Measurements from ENCODE around the gene KCTD1. TPM values are rescaled to one million over a fixed set of nuclear protein-coding genes. Genes with fewer than 3 reads are reported as not detected.

Gene KCTD1
- total and polyA plus RNA-seq, 8 donors: 12.1 to 21.7 (median 16.8) TPM

DNA sequence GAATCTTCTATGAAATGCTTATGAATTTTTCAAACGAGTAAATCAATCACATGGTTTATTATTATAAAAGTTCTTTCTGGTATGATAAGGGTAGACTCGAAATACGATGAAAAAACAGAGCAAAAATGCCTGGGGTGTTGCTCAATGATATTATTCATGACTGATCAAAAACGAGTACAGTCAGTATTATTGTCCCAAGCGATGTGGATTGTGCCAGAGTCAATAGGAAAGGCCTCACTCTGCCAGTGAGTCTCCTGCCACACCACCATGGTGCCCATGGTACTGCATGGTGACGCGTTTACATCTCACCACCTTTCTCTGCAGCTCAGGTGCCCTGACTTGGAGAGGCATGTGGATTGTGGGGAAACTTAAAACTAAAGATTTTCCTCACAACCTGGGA, 58.5 kb downstream of the KCTD1 start:
- ATAC-seq: no peak
- H3K4me3 ChIP-seq: no peak overlapping the region

DNA sequence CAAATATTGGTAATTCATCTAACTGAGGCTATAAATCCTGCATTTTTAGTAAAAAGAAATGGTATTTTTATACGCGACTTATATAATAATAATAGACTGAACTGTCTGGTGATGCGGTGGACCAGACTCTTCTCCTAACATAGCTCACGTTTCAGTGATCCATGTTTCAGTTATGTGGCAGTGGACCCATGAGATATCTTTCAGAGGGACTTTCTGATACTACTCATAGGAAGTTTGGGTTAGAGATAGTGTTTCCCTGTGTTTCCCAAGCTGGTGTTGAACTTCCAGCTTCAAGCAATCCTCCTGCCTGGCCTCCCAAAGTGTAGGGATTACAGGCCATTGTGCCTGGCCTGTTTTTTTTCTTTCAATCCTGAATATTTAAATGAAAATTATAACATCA, 59.2 kb downstream of the KCTD1 start:
- intact Hi-C loops (cut with DNase I): no loop called here
- TF ChIP-seq, protein P1, sequence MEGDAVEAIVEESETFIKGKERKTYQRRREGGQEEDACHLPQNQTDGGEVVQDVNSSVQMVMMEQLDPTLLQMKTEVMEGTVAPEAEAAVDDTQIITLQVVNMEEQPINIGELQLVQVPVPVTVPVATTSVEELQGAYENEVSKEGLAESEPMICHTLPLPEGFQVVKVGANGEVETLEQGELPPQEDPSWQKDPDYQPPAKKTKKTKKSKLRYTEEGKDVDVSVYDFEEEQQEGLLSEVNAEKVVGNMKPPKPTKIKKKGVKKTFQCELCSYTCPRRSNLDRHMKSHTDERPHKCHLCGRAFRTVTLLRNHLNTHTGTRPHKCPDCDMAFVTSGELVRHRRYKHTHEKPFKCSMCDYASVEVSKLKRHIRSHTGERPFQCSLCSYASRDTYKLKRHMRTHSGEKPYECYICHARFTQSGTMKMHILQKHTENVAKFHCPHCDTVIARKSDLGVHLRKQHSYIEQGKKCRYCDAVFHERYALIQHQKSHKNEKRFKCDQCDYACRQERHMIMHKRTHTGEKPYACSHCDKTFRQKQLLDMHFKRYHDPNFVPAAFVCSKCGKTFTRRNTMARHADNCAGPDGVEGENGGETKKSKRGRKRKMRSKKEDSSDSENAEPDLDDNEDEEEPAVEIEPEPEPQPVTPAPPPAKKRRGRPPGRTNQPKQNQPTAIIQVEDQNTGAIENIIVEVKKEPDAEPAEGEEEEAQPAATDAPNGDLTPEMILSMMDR (IDR thresholded peaks at IDR 0.05): no peak
- ATAC-seq: no peak

More for the DNA sequence above, 58.5 kb downstream of the KCTD1 start:
- Histone ChIP-seq H3K4me1 (no peaks in the 10 kb centered on the region), H3K27me3 (no peaks in the 10 kb centered on the region), H3K27ac (no peak overlapping the region), H3K36me3 (no peaks in the 10 kb centered on the region), H3K9me3 (no peaks in the 10 kb centered on the region)
- no peak for DNase-seq
- TF ChIP-seq, protein P1 (IDR thresholded peaks at IDR 0.05): no peak
- intact Hi-C loops (cut with DNase I): no loop called here

GRCh38 chr18:26488417-26489009, 59.8 kb downstream of the KCTD1 start:
- no peaks in the 10 kb centered on the region for H3K4me1 ChIP-seq
- intact Hi-C loops (cut with DNase I): no loop called here
- ATAC-seq: no peak
- H3K27me3 ChIP-seq: no peaks in the 10 kb centered on the region
- no peak overlapping the region for H3K27ac ChIP-seq
- H3K9me3 ChIP-seq: no peaks in the 10 kb centered on the region
- no peaks in the 10 kb centered on the region for H3K36me3 ChIP-seq
- TF ChIP-seq, protein P1 (IDR thresholded peaks at IDR 0.05): no peak
- DNase-seq: no peak
- H3K4me3 ChIP-seq: no peak overlapping the region

More for the DNA sequence above, 59.2 kb downstream of the KCTD1 start:
- H3K9me3 ChIP-seq: no peaks in the 10 kb centered on the region
- no peaks in the 10 kb centered on the region for H3K36me3 ChIP-seq
- no peaks in the 10 kb centered on the region for H3K27me3 ChIP-seq
- no peak overlapping the region for H3K27ac ChIP-seq
- no peak for DNase-seq
- H3K4me1 ChIP-seq: no peaks in the 10 kb centered on the region
- H3K4me3 ChIP-seq: no peak overlapping the region

DNA sequence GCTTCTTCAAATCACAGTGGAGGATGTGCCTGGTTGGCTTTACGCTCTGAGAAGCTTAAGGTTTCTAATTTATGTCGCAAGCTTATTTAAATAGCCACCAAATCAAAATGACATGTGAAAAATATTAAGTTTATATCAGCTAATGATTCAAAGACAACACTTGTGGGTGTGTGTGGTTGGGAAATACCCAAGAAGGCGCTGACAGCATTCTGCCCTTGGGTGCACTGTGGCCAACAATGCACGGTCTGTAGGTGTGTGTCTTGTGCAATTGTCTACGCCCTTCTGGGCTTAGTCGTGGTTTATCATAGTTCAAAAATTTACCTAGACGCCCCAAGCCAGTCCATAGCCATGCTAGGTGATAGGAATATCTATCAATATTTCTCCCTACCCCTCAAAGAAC, 60.9 kb downstream of the KCTD1 start:
- H3K27me3 ChIP-seq: no peaks in the 10 kb centered on the region
- H3K4me3 ChIP-seq: no peak overlapping the region
- ATAC-seq: peak; percentile 34
- intact Hi-C loops (cut with DNase I): no loop called here
- TF ChIP-seq, protein P1 (IDR thresholded peaks at IDR 0.05): no peak
- DNase-seq: no peak
- no peak overlapping the region for H3K27ac ChIP-seq
- no peaks in the 10 kb centered on the region for H3K9me3 ChIP-seq
- no peaks in the 10 kb centered on the region for H3K4me1 ChIP-seq
- H3K36me3 ChIP-seq: no peaks in the 10 kb centered on the region

DNA sequence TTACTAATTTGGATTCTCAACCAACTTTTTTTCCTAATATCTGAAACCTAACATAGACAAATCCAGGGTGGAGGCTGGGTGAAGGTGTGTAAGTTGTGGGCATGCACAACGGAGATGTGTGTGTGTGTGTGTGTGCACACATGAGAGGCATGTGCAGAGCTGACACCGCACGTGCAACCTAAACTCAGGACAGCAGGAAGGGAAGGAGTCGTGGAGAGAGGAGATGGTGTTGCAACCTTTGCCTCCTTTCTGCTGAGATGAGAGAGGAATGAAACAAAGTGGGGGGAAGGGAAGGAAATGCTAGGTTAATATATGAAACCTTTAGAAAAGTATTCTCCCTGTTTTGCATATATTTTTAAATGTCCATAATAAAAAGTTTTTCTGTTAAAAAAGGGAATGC, 64.7 kb downstream of the KCTD1 start:
- no peak overlapping the region for H3K4me3 ChIP-seq
- no peak for DNase-seq
- no peaks in the 10 kb centered on the region for H3K9me3 ChIP-seq
- no peak overlapping the region for H3K27ac ChIP-seq
- TF ChIP-seq, protein P1 (IDR thresholded peaks at IDR 0.05): no peak
- ATAC-seq: no peak
- H3K36me3 ChIP-seq: no peaks in the 10 kb centered on the region
- H3K27me3 ChIP-seq: no peaks in the 10 kb centered on the region
- H3K4me1 ChIP-seq: no peaks in the 10 kb centered on the region
- intact Hi-C loops (cut with DNase I): no loop called here

All from left lung (tissue), 10 donors.